HepG2 (cell line): Measurements from ENCODE around the gene ZNRF3. TPM values are rescaled to one million over a fixed set of nuclear protein-coding genes. Genes with fewer than 3 reads are reported as not detected.

ENCODE experiments used
- BHLHE40 ChIP-seq: IDR thresholded peaks from 2 replicates; pipeline ENCODE4 v1.6.1; 2011; ENCODE audit warnings: low read length, improper control_type of control experiment
- CREB1 ChIP-seq, 2 experiments: fragments of 450-650 bp in 1 of 2; IDR thresholded peaks; 2 replicates each; pipeline ENCODE4 v1.6.1; 2016 to 2017; ENCODE audit warnings: control low read depth in 1 of 2, mild to moderate bottlenecking in 1 of 2, missing compliant biosample characterization in 1 of 2, missing genetic modification characterization in 1 of 2
- CREM ChIP-seq, 2 experiments: sonication (generic) in 1 of 2; formaldehyde crosslinking in 1 of 2; IDR thresholded peaks; 2 replicates each; pipeline versions ENCODE4 v1.4.0 to v1.6.1; 2016 to 2020; ENCODE audit warnings: antibody characterized with exemption in 1 of 2, mild to moderate bottlenecking in 1 of 2, missing genetic modification reagents in 1 of 2
- HMG20A ChIP-seq: IDR thresholded peaks from 2 replicates; pipeline ENCODE4 v1.6.1; 2016; ENCODE audit warnings: borderline replicate concordance
- HMG20B ChIP-seq: conservative IDR thresholded peaks from 2 replicates; pipeline ENCODE4 v1.6.1; 2016; ENCODE audit warnings: missing genetic modification reagents, missing compliant biosample characterization
- NFE2 ChIP-seq: sonication (generic); formaldehyde crosslinking; IDR thresholded peaks from 2 replicates; pipeline ENCODE4 v1.4.0; 2020; ENCODE audit warnings: missing genetic modification reagents
- PITX1 ChIP-seq: sonication (generic); formaldehyde crosslinking; IDR thresholded peaks from 2 replicates; pipeline ENCODE4 v1.5.1; 2020; ENCODE audit warnings: mild to moderate bottlenecking, missing genetic modification reagents
- REL ChIP-seq: sonication (generic); formaldehyde crosslinking; conservative IDR thresholded peaks from 2 replicates; pipeline ENCODE4 v1.8.0; 2022; ENCODE audit warnings: mild to moderate bottlenecking, missing genetic modification reagents, moderate library complexity
- SIX1 ChIP-seq: sonication (generic); formaldehyde crosslinking; IDR thresholded peaks from 2 replicates; pipeline ENCODE4 v1.4.0; 2020; ENCODE audit warnings: missing genetic modification reagents, borderline replicate concordance
- STAG1 ChIP-seq: sonication (generic); formaldehyde crosslinking; IDR thresholded peaks from 2 replicates; pipeline ENCODE4 v1.4.0; 2020; ENCODE audit warnings: missing genetic modification reagents
- TCF7 ChIP-seq: sonication (generic); IDR thresholded peaks from 2 replicates; pipeline ENCODE4 v1.6.1; 2016; ENCODE audit warnings: antibody characterized with exemption, low read depth
- TGIF2 ChIP-seq: IDR thresholded peaks from 2 replicates; pipeline ENCODE4 v1.6.1; 2016; ENCODE audit warnings: control low read depth, missing compliant biosample characterization
- YY1 ChIP-seq: IDR thresholded peaks from 2 replicates; pipeline ENCODE4 v1.6.1; 2011; ENCODE audit warnings: low read length, low read depth, moderate library complexity, mild to moderate bottlenecking; ENCODE audit not compliant: insufficient read depth, insufficient replicate concordance
- ZFP36L1 ChIP-seq: sonication (generic); formaldehyde crosslinking; IDR thresholded peaks from 2 replicates; pipeline ENCODE4 v1.8.0; 2022; ENCODE audit warnings: mild to moderate bottlenecking, missing genetic modification reagents, moderate library complexity
- ZMYM3 ChIP-seq: sonication (generic); formaldehyde crosslinking; IDR thresholded peaks from 2 replicates; pipeline ENCODE4 v1.5.1; 2020; ENCODE audit warnings: mild to moderate bottlenecking, missing genetic modification reagents
- ZNF124 ChIP-seq: sonication (generic); formaldehyde crosslinking; IDR thresholded peaks from 2 replicates; pipeline ENCODE4 v1.4.0; 2020; ENCODE audit warnings: missing genetic modification reagents
- ZNF263 ChIP-seq: sonication (generic); formaldehyde crosslinking; IDR thresholded peaks from 2 replicates; pipeline ENCODE4 v1.4.0; 2020; ENCODE audit warnings: missing genetic modification reagents
- ZNF564 ChIP-seq: sonication (generic); formaldehyde crosslinking; IDR thresholded peaks from 2 replicates; pipeline ENCODE4 v1.8.1; 2023; ENCODE audit warnings: mild to moderate bottlenecking, missing genetic modification reagents
- ZNF567 ChIP-seq: sonication (generic); formaldehyde crosslinking; IDR thresholded peaks from 2 replicates; pipeline ENCODE4 v1.8.1; 2023; ENCODE audit warnings: mild to moderate bottlenecking, missing genetic modification reagents, borderline replicate concordance
- ZNF660 ChIP-seq: sonication (generic); formaldehyde crosslinking; IDR thresholded peaks from 2 replicates; pipeline ENCODE4 v1.5.1; 2020; ENCODE audit warnings: mild to moderate bottlenecking, low read depth, missing genetic modification reagents, borderline replicate concordance
- ZNF83 ChIP-seq: sonication (generic); formaldehyde crosslinking; IDR thresholded peaks from 2 replicates; pipeline ENCODE4 v1.4.0; 2020; ENCODE audit warnings: missing genetic modification reagents, mild to moderate bottlenecking, borderline replicate concordance
- polyA plus RNA-seq, 8 experiments: library from polyadenylated mRNA; depleted of rRNA in 3 of 8; stranded (reverse) in 7 of 8; unstranded in 1 of 8; fragments of >200 nt; fragmentation: Illumina TruSeq in 4 of 8; extraction: Trizol in 4 of 8; gene quantifications; 2 replicates each; pipeline versions ENCODE4 v1.2.1 to v1.2.3, GENCODE V29; 2011 to 2016; ENCODE audit warnings: low read depth in 4 of 8, missing spikeins in 1 of 8, mixed read lengths in 1 of 8; ENCODE audit not compliant: insufficient read depth in 1 of 8
- total RNA-seq, 5 experiments: library from RNA; depleted of rRNA; stranded (reverse); fragments of >200 nt; fragmentation: Illumina TruSeq; extraction: Trizol; gene quantifications; 2 replicates each; pipeline ENCODE4 v1.2.3, GENCODE V29; 2016; ENCODE audit warnings: low read depth in 1 of 5
- TF ChIP-seq, protein P1 (sequence below): sonication (generic); formaldehyde crosslinking; IDR thresholded peaks from 2 replicates; pipeline ENCODE4 v1.9.0; 2022; ENCODE audit warnings: missing genetic modification reagents, mild to moderate bottlenecking, borderline replicate concordance
- TF ChIP-seq, protein P2 (sequence below): sonication (generic); formaldehyde crosslinking; IDR thresholded peaks from 2 replicates; pipeline ENCODE4 v1.5.1; 2020; ENCODE audit warnings: missing genetic modification reagents, mild to moderate bottlenecking, borderline replicate concordance
- TF ChIP-seq, protein P3 (sequence below): sonication (generic); formaldehyde crosslinking; IDR thresholded peaks from 2 replicates; pipeline ENCODE4 v1.8.1; 2023; ENCODE audit warnings: mild to moderate bottlenecking, missing genetic modification reagents, borderline replicate concordance
- TF ChIP-seq, protein P4 (sequence below): sonication (generic); formaldehyde crosslinking; IDR thresholded peaks from 2 replicates; pipeline ENCODE4 v1.5.0; 2020; ENCODE audit warnings: missing genetic modification reagents
- TF ChIP-seq, protein P5 (sequence below): sonication (generic); formaldehyde crosslinking; IDR thresholded peaks from 2 replicates; pipeline ENCODE4 v1.4.0; 2020; ENCODE audit warnings: mild to moderate bottlenecking, missing genetic modification reagents

The ZNRF3 gene
- total and polyA plus RNA-seq, 2 of the 13 experiments (the other 11 are each of a cell fraction or from before 2014, with no cell fraction given) = 20.3 to 36.7 TPM

DNA sequence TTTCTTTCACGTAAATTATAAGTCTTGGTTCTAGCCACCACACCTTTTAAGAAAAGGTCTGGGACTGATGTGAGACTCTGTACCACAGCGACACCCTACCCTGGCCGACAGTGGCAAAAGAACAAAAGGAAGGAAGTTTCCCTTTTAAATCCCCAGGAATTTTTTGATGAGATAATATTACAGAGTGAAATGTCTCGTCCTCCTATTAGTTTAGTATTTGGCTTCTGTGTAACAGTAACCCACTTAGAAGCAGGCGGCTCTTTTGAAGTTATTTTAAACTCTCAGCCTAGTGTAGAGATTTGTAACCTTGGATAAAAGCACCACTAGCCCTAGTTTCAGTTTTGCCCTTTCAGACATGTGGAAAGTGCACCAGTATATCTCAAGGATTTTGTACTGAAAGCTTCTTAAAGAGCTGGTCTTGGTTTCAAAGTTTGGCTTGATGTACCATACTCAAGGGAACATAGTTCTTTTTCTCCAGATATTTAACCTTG lies 94.2 kb downstream of the ZNRF3 start (continued):
- TF ChIP-seq ZNF124 (no peak), SIX1 (CRISPR knock-in tag) (peak; percentile 85; the same call in 1 of the 2 replicates), ZNF660 (CRISPR knock-in tag) (no peak), ZMYM3 (CRISPR knock-in tag) (0 out of 2 replicates have a peak, but pooled peaks have one; percentile 20), PITX1 (CRISPR knock-in tag) (0 out of 2 replicates have a peak, but pooled peaks have one; percentile 52), ZNF564 (CRISPR knock-in tag) (no peak), CREM (IDR thresholded peaks at IDR 0.05) (peak; percentile 61), CREM (CRISPR knock-in tag; IDR thresholded peaks at IDR 0.05) (no peak), ZNF567 (CRISPR knock-in tag) (no peak), HMG20A (CRISPR knock-in tag) (peak; percentile 82), REL (CRISPR knock-in tag) (no peak), TCF7 (peak; percentile 90), ZNF83 (no peak), ZNF263 (CRISPR knock-in tag) (no peak), STAG1 (CRISPR knock-in tag) (peak; percentile 50), YY1 (no peak), CREB1 (IDR thresholded peaks at IDR 0.05) (no peak), CREB1 (CRISPR knock-in tag; IDR thresholded peaks at IDR 0.05) (peak; percentile 60; the same call in 1 of the 2 replicates), HMG20B (peak; percentile 75), NFE2 (CRISPR knock-in tag) (no peak), ZFP36L1 (CRISPR knock-in tag) (0 out of 2 replicates have a peak, but pooled peaks have one; percentile 10), BHLHE40 (no peak), TGIF2 (CRISPR knock-in tag) (no peak)
- TF ChIP-seq, protein P1, sequence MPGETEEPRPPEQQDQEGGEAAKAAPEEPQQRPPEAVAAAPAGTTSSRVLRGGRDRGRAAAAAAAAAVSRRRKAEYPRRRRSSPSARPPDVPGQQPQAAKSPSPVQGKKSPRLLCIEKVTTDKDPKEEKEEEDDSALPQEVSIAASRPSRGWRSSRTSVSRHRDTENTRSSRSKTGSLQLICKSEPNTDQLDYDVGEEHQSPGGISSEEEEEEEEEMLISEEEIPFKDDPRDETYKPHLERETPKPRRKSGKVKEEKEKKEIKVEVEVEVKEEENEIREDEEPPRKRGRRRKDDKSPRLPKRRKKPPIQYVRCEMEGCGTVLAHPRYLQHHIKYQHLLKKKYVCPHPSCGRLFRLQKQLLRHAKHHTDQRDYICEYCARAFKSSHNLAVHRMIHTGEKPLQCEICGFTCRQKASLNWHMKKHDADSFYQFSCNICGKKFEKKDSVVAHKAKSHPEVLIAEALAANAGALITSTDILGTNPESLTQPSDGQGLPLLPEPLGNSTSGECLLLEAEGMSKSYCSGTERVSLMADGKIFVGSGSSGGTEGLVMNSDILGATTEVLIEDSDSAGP (CRISPR knock-in tag) = no peak
- TF ChIP-seq, protein P2, sequence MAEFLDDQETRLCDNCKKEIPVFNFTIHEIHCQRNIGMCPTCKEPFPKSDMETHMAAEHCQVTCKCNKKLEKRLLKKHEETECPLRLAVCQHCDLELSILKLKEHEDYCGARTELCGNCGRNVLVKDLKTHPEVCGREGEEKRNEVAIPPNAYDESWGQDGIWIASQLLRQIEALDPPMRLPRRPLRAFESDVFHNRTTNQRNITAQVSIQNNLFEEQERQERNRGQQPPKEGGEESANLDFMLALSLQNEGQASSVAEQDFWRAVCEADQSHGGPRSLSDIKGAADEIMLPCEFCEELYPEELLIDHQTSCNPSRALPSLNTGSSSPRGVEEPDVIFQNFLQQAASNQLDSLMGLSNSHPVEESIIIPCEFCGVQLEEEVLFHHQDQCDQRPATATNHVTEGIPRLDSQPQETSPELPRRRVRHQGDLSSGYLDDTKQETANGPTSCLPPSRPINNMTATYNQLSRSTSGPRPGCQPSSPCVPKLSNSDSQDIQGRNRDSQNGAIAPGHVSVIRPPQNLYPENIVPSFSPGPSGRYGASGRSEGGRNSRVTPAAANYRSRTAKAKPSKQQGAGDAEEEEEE = no peak
- TF ChIP-seq, protein P3, sequence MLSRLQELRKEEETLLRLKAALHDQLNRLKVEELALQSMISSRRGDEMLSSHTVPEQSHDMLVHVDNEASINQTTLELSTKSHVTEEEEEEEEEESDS (CRISPR knock-in tag) = no peak
- TF ChIP-seq, protein P4, sequence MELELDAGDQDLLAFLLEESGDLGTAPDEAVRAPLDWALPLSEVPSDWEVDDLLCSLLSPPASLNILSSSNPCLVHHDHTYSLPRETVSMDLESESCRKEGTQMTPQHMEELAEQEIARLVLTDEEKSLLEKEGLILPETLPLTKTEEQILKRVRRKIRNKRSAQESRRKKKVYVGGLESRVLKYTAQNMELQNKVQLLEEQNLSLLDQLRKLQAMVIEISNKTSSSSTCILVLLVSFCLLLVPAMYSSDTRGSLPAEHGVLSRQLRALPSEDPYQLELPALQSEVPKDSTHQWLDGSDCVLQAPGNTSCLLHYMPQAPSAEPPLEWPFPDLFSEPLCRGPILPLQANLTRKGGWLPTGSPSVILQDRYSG = no peak
- TF ChIP-seq, protein P5, sequence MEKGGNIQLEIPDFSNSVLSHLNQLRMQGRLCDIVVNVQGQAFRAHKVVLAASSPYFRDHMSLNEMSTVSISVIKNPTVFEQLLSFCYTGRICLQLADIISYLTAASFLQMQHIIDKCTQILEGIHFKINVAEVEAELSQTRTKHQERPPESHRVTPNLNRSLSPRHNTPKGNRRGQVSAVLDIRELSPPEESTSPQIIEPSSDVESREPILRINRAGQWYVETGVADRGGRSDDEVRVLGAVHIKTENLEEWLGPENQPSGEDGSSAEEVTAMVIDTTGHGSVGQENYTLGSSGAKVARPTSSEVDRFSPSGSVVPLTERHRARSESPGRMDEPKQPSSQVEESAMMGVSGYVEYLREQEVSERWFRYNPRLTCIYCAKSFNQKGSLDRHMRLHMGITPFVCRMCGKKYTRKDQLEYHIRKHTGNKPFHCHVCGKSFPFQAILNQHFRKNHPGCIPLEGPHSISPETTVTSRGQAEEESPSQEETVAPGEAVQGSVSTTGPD (CRISPR knock-in tag) = no peak
